Left ventricle myocardium inferior (tissue), 1 donor: ENCODE data around the gene ABHD17A. TPM values are rescaled to one million over a fixed set of nuclear protein-coding genes. Genes with fewer than 3 reads are reported as not detected.

Experiments
- DNase-seq: peaks from one replicate; pipeline ENCODE4 v3.0.0-alpha.2; 2020
- H3K27ac ChIP-seq: fragments of 200-600 bp; replicated peaks from 2 replicates; pipeline ENCODE4 v1.8.0; 2021
- H3K27me3 ChIP-seq: fragments of 200-600 bp; 2 replicates; pipeline ENCODE4 v1.8.0; 2021; ENCODE audit warnings: low read depth
- H3K36me3 ChIP-seq: fragments of 200-600 bp; 2 replicates; pipeline ENCODE4 v1.8.0; 2021
- H3K4me1 ChIP-seq: fragments of 200-600 bp; 2 replicates; pipeline ENCODE4 v1.8.0; 2021
- H3K4me3 ChIP-seq: fragments of 200-600 bp; 2 replicates; pipeline ENCODE4 v1.8.0; 2021; ENCODE audit warnings: mild to moderate bottlenecking, moderate library complexity
- H3K9me3 ChIP-seq: fragments of 200-600 bp; replicated peaks from 2 replicates; pipeline ENCODE4 v1.8.0; 2021
- intact Hi-C: fragments of 100-400 bp; cut with micrococcal nuclease; formaldehyde crosslinking; loops from one replicate; pipeline ENCODE4 v1.11.0; 2022
- total RNA-seq: library from RNA; stranded (reverse); fragmentation: NEBNext Ultra II Directional; extraction: Animal tissue kit (Norgen Biotek cat#: 25700); gene quantifications from one replicate; pipeline ENCODE4 v1.2.1, GENCODE V29; 2021
- TF ChIP-seq, protein P1 (sequence below): fragments of 200-600 bp; IDR thresholded peaks from 2 replicates; pipeline ENCODE4 v1.8.0; 2021; ENCODE audit warnings: antibody characterized with exemption, mild to moderate bottlenecking, borderline replicate concordance
- donor health status: DM: no; HTN: yes; CAD: no; lungs with severe emphysema.

Gene ABHD17A
- total RNA-seq, 1 donor from 2014 or later: 55.6 TPM

DNA sequence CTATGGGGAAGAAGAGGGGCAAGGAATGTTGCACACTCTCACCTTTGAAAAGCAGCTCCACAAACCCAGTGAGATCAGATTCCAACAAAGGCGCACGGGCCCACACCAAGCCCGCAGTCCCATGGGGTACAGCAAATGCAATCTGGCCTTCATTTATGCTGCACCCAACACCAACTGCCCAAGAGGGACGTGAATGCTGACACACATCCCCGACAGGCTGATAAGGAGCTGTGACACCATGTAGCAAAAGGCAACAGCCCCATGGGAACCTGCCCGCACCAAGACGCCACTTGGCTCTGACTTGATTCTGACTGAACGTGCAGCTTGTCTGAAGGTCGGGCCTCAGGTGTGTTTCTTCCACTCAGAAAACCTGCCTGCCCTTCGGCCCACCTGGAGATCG is 54.3 kb downstream of the ABHD17A start:
- no peak overlapping the region for H3K27ac ChIP-seq
- TF ChIP-seq, protein P1, sequence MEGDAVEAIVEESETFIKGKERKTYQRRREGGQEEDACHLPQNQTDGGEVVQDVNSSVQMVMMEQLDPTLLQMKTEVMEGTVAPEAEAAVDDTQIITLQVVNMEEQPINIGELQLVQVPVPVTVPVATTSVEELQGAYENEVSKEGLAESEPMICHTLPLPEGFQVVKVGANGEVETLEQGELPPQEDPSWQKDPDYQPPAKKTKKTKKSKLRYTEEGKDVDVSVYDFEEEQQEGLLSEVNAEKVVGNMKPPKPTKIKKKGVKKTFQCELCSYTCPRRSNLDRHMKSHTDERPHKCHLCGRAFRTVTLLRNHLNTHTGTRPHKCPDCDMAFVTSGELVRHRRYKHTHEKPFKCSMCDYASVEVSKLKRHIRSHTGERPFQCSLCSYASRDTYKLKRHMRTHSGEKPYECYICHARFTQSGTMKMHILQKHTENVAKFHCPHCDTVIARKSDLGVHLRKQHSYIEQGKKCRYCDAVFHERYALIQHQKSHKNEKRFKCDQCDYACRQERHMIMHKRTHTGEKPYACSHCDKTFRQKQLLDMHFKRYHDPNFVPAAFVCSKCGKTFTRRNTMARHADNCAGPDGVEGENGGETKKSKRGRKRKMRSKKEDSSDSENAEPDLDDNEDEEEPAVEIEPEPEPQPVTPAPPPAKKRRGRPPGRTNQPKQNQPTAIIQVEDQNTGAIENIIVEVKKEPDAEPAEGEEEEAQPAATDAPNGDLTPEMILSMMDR: no peak
- peaks cover 39% of the 10 kb centered on the region for H3K4me1 ChIP-seq
- H3K4me3 ChIP-seq: no peak overlapping the region
- no peaks in the 10 kb centered on the region for H3K9me3 ChIP-seq
- peaks cover 37% of the 10 kb centered on the region for H3K36me3 ChIP-seq
- no peaks in the 10 kb centered on the region for H3K27me3 ChIP-seq
- DNase-seq: no peak
- intact Hi-C loops: no loop called here

DNA sequence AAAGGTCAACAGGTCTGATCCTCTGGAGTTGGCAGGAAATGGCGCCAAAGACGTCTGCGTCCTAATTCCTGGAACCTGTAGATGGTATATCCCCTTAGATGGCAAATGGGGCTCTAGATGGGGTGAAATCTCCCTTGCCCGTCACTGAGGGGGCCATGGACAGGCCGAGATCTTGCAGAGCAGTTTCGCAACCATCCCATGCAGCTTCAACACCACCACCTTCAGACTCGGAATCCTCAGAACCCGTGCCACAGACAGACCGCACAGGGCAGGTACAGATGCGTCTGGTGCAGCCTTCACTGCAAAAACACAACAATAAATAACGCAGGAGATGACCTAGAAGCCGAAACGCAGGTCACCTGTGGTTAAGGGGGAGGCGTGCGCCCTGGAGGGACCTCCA is 54.7 kb downstream of the ABHD17A start:
- H3K4me1 ChIP-seq: peaks cover 39% of the 10 kb centered on the region
- no peak overlapping the region for H3K4me3 ChIP-seq
- no peak for DNase-seq
- TF ChIP-seq, protein P1: no peak
- no peaks in the 10 kb centered on the region for H3K9me3 ChIP-seq
- intact Hi-C loops: no loop called here
- H3K27me3 ChIP-seq: no peaks in the 10 kb centered on the region
- peaks cover 37% of the 10 kb centered on the region for H3K36me3 ChIP-seq
- no peak overlapping the region for H3K27ac ChIP-seq

DNA sequence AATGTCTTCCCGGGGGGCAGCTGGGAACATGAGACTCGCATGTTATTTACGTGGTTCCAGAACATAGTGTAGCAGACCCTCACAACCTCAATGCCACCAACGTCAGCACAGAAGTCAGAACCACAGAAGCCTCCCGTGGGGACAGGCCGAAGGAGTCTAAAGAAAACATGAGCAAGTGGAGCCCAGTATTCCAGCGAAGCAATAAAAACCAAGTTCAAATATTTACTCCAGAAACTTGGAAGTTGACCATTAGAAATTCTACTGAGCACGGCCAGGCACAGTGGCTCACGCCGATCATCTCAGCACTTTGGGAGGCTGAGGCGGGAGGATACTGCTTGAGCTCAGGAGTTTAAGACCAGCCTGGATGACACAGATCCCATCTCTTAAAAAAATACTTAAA is 55.3 kb downstream of the ABHD17A start:
- no peak overlapping the region for H3K27ac ChIP-seq
- intact Hi-C loops: no loop called here
- H3K27me3 ChIP-seq: no peaks in the 10 kb centered on the region
- TF ChIP-seq, protein P1: no peak
- peaks cover 34% of the 10 kb centered on the region for H3K4me1 ChIP-seq
- H3K9me3 ChIP-seq: no peaks in the 10 kb centered on the region
- peaks cover 43% of the 10 kb centered on the region for H3K36me3 ChIP-seq
- H3K4me3 ChIP-seq: no peak overlapping the region
- no peak for DNase-seq

DNA sequence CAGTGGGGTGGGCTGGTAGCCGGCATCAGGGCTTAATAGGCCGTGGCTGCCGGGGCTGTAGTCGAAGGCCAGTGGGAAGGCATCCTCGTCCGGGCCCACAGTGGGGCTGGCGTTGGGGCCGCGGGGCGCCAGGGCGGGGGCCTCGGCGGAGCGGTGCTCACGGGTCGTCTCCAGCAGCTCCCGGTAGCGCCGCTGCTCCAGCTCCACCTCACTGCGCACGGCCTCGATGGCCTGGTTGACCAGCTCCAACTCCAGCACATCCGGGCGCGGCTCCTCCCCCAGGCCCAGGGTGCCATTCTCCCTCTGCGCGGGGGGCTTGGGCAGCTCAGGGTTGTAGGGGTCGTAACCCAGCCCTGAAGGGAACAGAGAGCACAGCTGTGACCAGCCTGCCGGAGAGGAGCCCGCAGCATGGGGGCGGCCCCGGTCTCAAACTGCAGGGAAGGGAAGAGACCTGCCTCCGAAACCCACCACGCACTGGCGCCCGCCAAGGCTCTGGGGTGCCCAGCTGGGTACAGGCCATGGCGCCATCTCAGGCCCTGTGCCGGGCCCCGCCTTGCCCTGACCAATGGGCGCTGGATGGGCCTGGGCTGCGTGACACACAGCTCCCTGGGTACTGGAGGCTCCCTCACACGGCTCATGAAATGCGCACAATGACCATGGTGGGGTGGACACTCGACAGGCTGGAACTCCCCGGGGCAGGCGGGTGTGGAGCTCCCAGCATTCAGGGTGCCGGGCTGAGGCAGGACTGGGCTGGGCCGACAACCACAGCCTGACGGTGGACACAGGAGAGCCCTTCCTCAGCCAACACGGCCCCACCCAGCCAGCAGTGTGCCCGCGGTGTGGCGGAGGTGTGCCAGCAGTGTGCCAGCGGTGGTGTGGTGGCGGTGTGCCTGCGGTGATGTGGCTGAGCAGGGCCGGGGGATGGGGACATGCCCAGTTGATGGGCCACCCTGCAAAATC is 56.7 kb downstream of the ABHD17A start:
- Histone ChIP-seq H3K27ac (no peak overlapping the region), H3K4me3 (no peak overlapping the region), H3K4me1 (peaks cover 20% of the 10 kb centered on the region), H3K36me3 (peaks cover 57% of the 10 kb centered on the region), H3K9me3 (no peaks in the 10 kb centered on the region), H3K27me3 (no peaks in the 10 kb centered on the region)
- TF ChIP-seq, protein P1: no peak
- no peak for DNase-seq
- intact Hi-C loops: no loop called here

DNA sequence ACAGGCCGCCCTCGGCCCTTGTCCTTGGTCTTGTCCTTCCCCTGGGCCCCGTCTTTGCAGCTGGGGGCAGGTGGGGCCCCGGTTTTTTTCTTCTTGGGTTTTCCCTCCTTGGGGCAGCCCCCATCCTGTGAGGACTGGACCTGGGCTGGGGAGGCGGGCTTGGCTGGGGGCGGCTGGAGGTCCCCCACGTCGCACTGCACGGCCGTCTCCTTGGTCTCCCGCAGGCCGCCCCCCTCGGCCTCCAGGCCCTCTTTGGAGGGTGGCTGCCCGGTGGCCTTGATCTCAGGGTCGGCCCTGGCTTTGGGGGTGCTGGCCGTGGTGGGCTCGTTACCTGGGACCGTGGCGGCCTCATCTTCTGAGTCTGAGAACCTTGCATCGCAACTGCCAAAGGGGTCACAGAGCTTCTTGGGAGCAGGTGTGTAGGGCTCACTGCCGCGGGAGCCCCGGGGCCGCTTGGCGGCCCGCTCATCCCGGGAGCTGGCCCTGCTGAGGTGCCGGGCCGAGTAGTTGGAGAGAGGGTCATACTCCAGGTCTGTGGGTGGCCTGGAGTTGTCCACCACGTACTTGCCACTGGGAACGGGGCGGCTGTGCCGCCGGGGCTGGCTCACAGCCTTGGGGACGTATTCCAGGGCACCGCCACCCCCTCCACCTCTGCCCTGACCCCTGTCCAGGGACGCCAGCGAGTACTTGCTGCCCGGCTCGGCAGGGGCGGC is 57.6 kb downstream of the ABHD17A start:
- Histone ChIP-seq H3K9me3 (no peaks in the 10 kb centered on the region), H3K27me3 (no peaks in the 10 kb centered on the region), H3K4me3 (no peak overlapping the region), H3K27ac (no peak overlapping the region), H3K4me1 (peaks cover 15% of the 10 kb centered on the region), H3K36me3 (peaks cover 65% of the 10 kb centered on the region)
- TF ChIP-seq, protein P1: no peak
- DNase-seq: no peak
- intact Hi-C loops: no loop called here

Other genes starting within 250 kb of the ABHD17A start
- gene TCF3, start 232.9 kb downstream of the ABHD17A start, total RNA-seq: 18.4 TPM
- gene ONECUT3, start 132.0 kb downstream of the ABHD17A start, total RNA-seq: not detected
- gene ATP8B3, start 73.2 kb downstream of the ABHD17A start, total RNA-seq: 0.41 TPM
- 17.7 TPM for gene REXO1, start 37.0 kb downstream of the ABHD17A start, total RNA-seq
- gene KLF16, start 21.9 kb downstream of the ABHD17A start, total RNA-seq: 6.4 TPM
- gene ADAT3, start 19.9 kb upstream of the ABHD17A start, total RNA-seq: 1.8 TPM
- 16.2 TPM for gene SCAMP4, start 19.9 kb upstream of the ABHD17A start, total RNA-seq
- 24.5 TPM for gene CSNK1G2, start 55.7 kb upstream of the ABHD17A start, total RNA-seq
- 53.4 TPM for gene BTBD2, start 130.2 kb upstream of the ABHD17A start, total RNA-seq
- gene MKNK2, start 165.7 kb upstream of the ABHD17A start, total RNA-seq: 200 TPM
- gene MOB3A, start 210.8 kb upstream of the ABHD17A start, total RNA-seq: 16.1 TPM
- gene IZUMO4, start 211.4 kb upstream of the ABHD17A start, total RNA-seq: 2.8 TPM